ENCODE results near the gene C1orf94.

The C1orf94 gene

GRCh38 chr1:34132161-34132420, 44.6 kb upstream of the C1orf94 start:
- no peak overlapping the region for H3K4me2 ChIP-seq (ENCODE audit: low read depth, low read length, poor library complexity, severe bottlenecking)
- no peaks in the 10 kb centered on the region for H3K36me3 ChIP-seq (ENCODE audit: low read length)
- no peaks in the 10 kb centered on the region for H3F3A ChIP-seq (ENCODE audit: insufficient read depth)
- H3K79me2 ChIP-seq (ENCODE audit: insufficient read depth, low read length) = no peaks in the 10 kb centered on the region
- H3K9ac ChIP-seq (ENCODE audit: low read length) = no peak overlapping the region
- H3K9me2 ChIP-seq (replicated peaks; ENCODE audit: insufficient read depth, low read length) = no peaks in the 10 kb centered on the region
- no peaks in the 10 kb centered on the region for H3K27me3 ChIP-seq (ENCODE audit: low read length)
- no peak overlapping the region for H3K27ac ChIP-seq (ENCODE audit: low read depth, low read length)
- H3K9me3 ChIP-seq (ENCODE audit: insufficient read depth, low read length) = no peaks in the 10 kb centered on the region
- H4K20me1 ChIP-seq (ENCODE audit: low read depth, low read length) = no peaks in the 10 kb centered on the region
- TF ChIP-seq CTCF (IDR thresholded peaks at IDR 0.05; ENCODE audit: insufficient read depth, low read length, poor library complexity, severe bottlenecking) = no peak
- no peak for TF ChIP-seq EZH2phosphoT487 (conservative IDR thresholded peaks at IDR 0.05; ENCODE audit: low read length)
- no peak overlapping the region for H3K4me3 ChIP-seq (ENCODE audit: insufficient read depth, low read length, poor library complexity, severe bottlenecking)
- no peak overlapping the region for H2AFZ ChIP-seq (ENCODE audit: low read depth, low read length, severe bottlenecking)

GRCh38 chr1:34137411-34137810, 39.3 kb upstream of the C1orf94 start:
- no peaks in the 10 kb centered on the region for H4K20me1 ChIP-seq (ENCODE audit: low read depth, low read length)
- H3K9ac ChIP-seq (ENCODE audit: low read length) = no peak overlapping the region
- no peaks in the 10 kb centered on the region for H3K79me2 ChIP-seq (ENCODE audit: insufficient read depth, low read length)
- H3K27me3 ChIP-seq (ENCODE audit: low read length) = no peaks in the 10 kb centered on the region
- no peak overlapping the region for H2AFZ ChIP-seq (ENCODE audit: low read depth, low read length, severe bottlenecking)
- H3K36me3 ChIP-seq (ENCODE audit: low read length) = no peaks in the 10 kb centered on the region
- no peak for TF ChIP-seq EZH2phosphoT487 (conservative IDR thresholded peaks at IDR 0.05; ENCODE audit: low read length)
- H3K9me3 ChIP-seq (ENCODE audit: insufficient read depth, low read length) = no peaks in the 10 kb centered on the region
- H3K4me2 ChIP-seq (ENCODE audit: low read depth, low read length, poor library complexity, severe bottlenecking) = no peak overlapping the region
- no peak overlapping the region for H3K4me3 ChIP-seq (ENCODE audit: insufficient read depth, low read length, poor library complexity, severe bottlenecking)
- H3F3A ChIP-seq (ENCODE audit: insufficient read depth) = no peaks in the 10 kb centered on the region
- H3K9me2 ChIP-seq (replicated peaks; ENCODE audit: insufficient read depth, low read length) = no peaks in the 10 kb centered on the region
- H3K27ac ChIP-seq (ENCODE audit: low read depth, low read length) = no peak overlapping the region

GRCh38 chr1:34140011-34140676, 36.6 kb upstream of the C1orf94 start:
- H3K4me3 ChIP-seq (ENCODE audit: insufficient read depth, low read length, poor library complexity, severe bottlenecking) = no peak overlapping the region
- TF ChIP-seq EZH2phosphoT487 (conservative IDR thresholded peaks at IDR 0.05; ENCODE audit: low read length) = no peak
- TF ChIP-seq CTCF (IDR thresholded peaks at IDR 0.05; ENCODE audit: insufficient read depth, low read length, poor library complexity, severe bottlenecking) = no peak
- no peaks in the 10 kb centered on the region for H3K27me3 ChIP-seq (ENCODE audit: low read length)
- no peak overlapping the region for H3K9ac ChIP-seq (ENCODE audit: low read length)
- no peak overlapping the region for H3K27ac ChIP-seq (ENCODE audit: low read depth, low read length)
- no peaks in the 10 kb centered on the region for H3K9me2 ChIP-seq (replicated peaks; ENCODE audit: insufficient read depth, low read length)
- H2AFZ ChIP-seq (ENCODE audit: low read depth, low read length, severe bottlenecking) = no peak overlapping the region
- H3F3A ChIP-seq (ENCODE audit: insufficient read depth) = no peaks in the 10 kb centered on the region
- no peaks in the 10 kb centered on the region for H3K36me3 ChIP-seq (ENCODE audit: low read length)
- no peaks in the 10 kb centered on the region for H4K20me1 ChIP-seq (ENCODE audit: low read depth, low read length)
- H3K79me2 ChIP-seq (ENCODE audit: insufficient read depth, low read length) = no peaks in the 10 kb centered on the region
- H3K9me3 ChIP-seq (ENCODE audit: insufficient read depth, low read length) = no peaks in the 10 kb centered on the region
- no peak overlapping the region for H3K4me2 ChIP-seq (ENCODE audit: low read depth, low read length, poor library complexity, severe bottlenecking)

DNA sequence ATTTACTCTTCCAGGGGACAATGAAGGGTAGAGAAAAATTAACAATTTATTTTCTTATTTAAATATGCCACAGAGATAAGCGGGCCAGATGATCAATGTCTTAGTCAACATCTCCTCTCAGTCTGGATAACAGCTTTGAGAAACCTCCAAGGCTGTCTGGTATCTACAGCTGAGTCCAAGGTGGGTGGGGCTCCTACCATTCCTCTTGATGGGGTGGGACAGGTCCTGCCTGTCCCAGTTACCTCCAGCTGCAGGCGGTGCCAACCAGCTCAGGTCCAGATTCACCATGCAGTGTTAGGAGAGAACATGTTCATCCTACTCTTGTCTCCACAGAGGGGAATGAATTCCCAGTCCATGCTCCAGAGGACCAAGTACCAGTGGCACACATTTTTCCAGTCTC, 32.7 kb upstream of the C1orf94 start:
- Histone ChIP-seq H3K27ac (ENCODE audit: low read depth, low read length) (no peak overlapping the region), H3K9me2 (replicated peaks; ENCODE audit: insufficient read depth, low read length) (no peaks in the 10 kb centered on the region), H3K36me3 (ENCODE audit: low read length) (no peaks in the 10 kb centered on the region), H3K9ac (ENCODE audit: low read length) (no peak overlapping the region), H3F3A (ENCODE audit: insufficient read depth) (no peaks in the 10 kb centered on the region), H3K4me3 (ENCODE audit: insufficient read depth, low read length, poor library complexity, severe bottlenecking) (no peak overlapping the region), H4K20me1 (ENCODE audit: low read depth, low read length) (no peaks in the 10 kb centered on the region), H3K79me2 (ENCODE audit: insufficient read depth, low read length) (no peaks in the 10 kb centered on the region), H3K9me3 (ENCODE audit: insufficient read depth, low read length) (no peaks in the 10 kb centered on the region), H3K4me2 (ENCODE audit: low read depth, low read length, poor library complexity, severe bottlenecking) (no peak overlapping the region), H2AFZ (ENCODE audit: low read depth, low read length, severe bottlenecking) (no peak overlapping the region), H3K27me3 (ENCODE audit: low read length) (no peaks in the 10 kb centered on the region)
- no peak for TF ChIP-seq EZH2phosphoT487 (conservative IDR thresholded peaks at IDR 0.05; ENCODE audit: low read length)
- TF ChIP-seq CTCF (IDR thresholded peaks at IDR 0.05; ENCODE audit: insufficient read depth, low read length, poor library complexity, severe bottlenecking) = no peak
